A549 (cell line): ENCODE data around the gene SLC26A1. TPM values are rescaled to one million over a fixed set of nuclear protein-coding genes. Genes with fewer than 3 reads are reported as not detected.

ENCODE experiments used
- ATAC-seq, 2 experiments: fragments of 200-7000 bp in 1 of 2; fragments of >200 bp in 1 of 2; cut with Nextera tagmentation in 1 of 2; cut with Tn5 transposase in 1 of 2; 3 replicates each; pipeline versions ENCODE4 v1.8.0 to v1.9.1; 2018 to 2020; ENCODE audit warnings: mild to moderate bottlenecking in 1 of 2, moderate library complexity in 1 of 2
- CTCF ChIA-PET: fragments of 300-600 bp; sonication (Branson Sonifier 250); formaldehyde crosslinking; extraction: SDS; loops from one replicate; lab custom pipeline; 2021; ENCODE audit warnings: antibody characterized with exemption, inconsistent platforms; lab: Yijun Ruan, JAX
- POLR2A ChIA-PET: fragments of 350-600 bp; formaldehyde crosslinking; extraction: SDS; loops from one replicate; lab custom pipeline; 2021; ENCODE audit warnings: antibody characterized with exemption, inconsistent platforms; lab: Yijun Ruan, JAX
- DNase-seq, 2 experiments: peaks; one replicate each; pipeline versions ENCODE4 v3.0.0 to v3.0.0-alpha.2; 2011 to 2016; ENCODE audit warnings: low read depth in 1 of 2, low spot score in 1 of 2
- FAIRE-seq: peaks from 2 replicates; lab custom pipeline; 2011; peaks lifted over from hg19 to GRCh38; lab: Jason Lieb, UNC
- H3K27ac ChIP-seq, 2 experiments: fragments of >200 bp; sonication (Bioruptor Twin); formaldehyde crosslinking; 3 replicates each; pipeline ENCODE4 v1.5.1; 2016 to 2017
- H3K4me1 ChIP-seq: fragments of >200 bp; sonication (Bioruptor Twin); formaldehyde crosslinking; 3 replicates; pipeline ENCODE4 v1.6.1; 2016
- H3K4me2 ChIP-seq: fragments of >200 bp; sonication (Bioruptor Twin); formaldehyde crosslinking; 3 replicates; pipeline ENCODE4 v1.6.1; 2016
- H3K4me3 ChIP-seq: fragments of >200 bp; sonication (Bioruptor Twin); formaldehyde crosslinking; 3 replicates; pipeline ENCODE4 v1.5.1; 2016
- H3K9me3 ChIP-seq: fragments of >200 bp; sonication (Bioruptor Twin); formaldehyde crosslinking; 3 replicates; pipeline ENCODE4 v1.6.1; 2016
- BCL3 ChIP-seq: fragments of >200 bp; sonication (Bioruptor Twin); formaldehyde crosslinking; IDR thresholded peaks from 3 replicates; pipeline ENCODE4 v1.6.1; 2016
- CBX2 ChIP-seq: fragments of 200-600 bp; sonication (generic); IDR thresholded peaks from 2 replicates; pipeline ENCODE4 v1.6.1; 2016; ENCODE audit warnings: low read depth, mild to moderate bottlenecking, borderline replicate concordance
- ESRRA ChIP-seq: fragments of 150-350 bp; IDR thresholded peaks from 2 replicates; pipeline ENCODE4 v1.6.1; 2014; ENCODE audit warnings: mild to moderate bottlenecking, low read length, borderline replicate concordance
- HES2 ChIP-seq: fragments of >200 bp; sonication (Bioruptor Twin); formaldehyde crosslinking; IDR thresholded peaks from 2 replicates; pipeline ENCODE4 v1.6.1; 2016
- HEYL ChIP-seq: fragments of 250-450 bp; sonication (Bioruptor Pico); IDR thresholded peaks from 2 replicates; pipeline ENCODE4 v1.8.0; 2021; ENCODE audit warnings: mild to moderate bottlenecking, moderate library complexity
- HMGXB4 ChIP-seq: fragments of 250-450 bp; sonication (Bioruptor Pico); IDR thresholded peaks from 2 replicates; pipeline ENCODE4 v1.5.0; 2021; ENCODE audit warnings: mild to moderate bottlenecking, moderate library complexity, borderline replicate concordance
- HOXB13 ChIP-seq: fragments of 250-450 bp; sonication (Bioruptor Pico); IDR thresholded peaks from 2 replicates; pipeline ENCODE4 v1.5.0; 2020; ENCODE audit warnings: low read depth, mild to moderate bottlenecking, moderate library complexity
- HOXB5 ChIP-seq: fragments of 250-450 bp; sonication (Bioruptor Pico); IDR thresholded peaks from 2 replicates; pipeline ENCODE4 v1.5.0; 2020; ENCODE audit warnings: mild to moderate bottlenecking, moderate library complexity
- JUN ChIP-seq, 2 experiments: fragments of >200 bp; sonication (Bioruptor Twin); formaldehyde crosslinking; IDR thresholded peaks; 2 replicates in 1 of 2; 3 replicates in 1 of 2; pipeline ENCODE4 v1.6.1; 2016 to 2017
- JUNB ChIP-seq: fragments of >200 bp; sonication (Bioruptor Twin); formaldehyde crosslinking; IDR thresholded peaks from 2 replicates; pipeline ENCODE4 v1.6.1; 2016
- KDM5A ChIP-seq: fragments of 200-600 bp; sonication (generic); IDR thresholded peaks from 2 replicates; pipeline ENCODE4 v1.6.1; 2016; ENCODE audit warnings: antibody characterized with exemption, mild to moderate bottlenecking
- MYC ChIP-seq: IDR thresholded peaks from 2 replicates; pipeline ENCODE4 v1.6.1; 2012; ENCODE audit warnings: mild to moderate bottlenecking, inconsistent platforms, low read length, improper control_type of control experiment, borderline replicate concordance
- NR3C1 ChIP-seq: fragments of >200 bp; sonication (Bioruptor Twin); formaldehyde crosslinking; IDR thresholded peaks from 3 replicates; pipeline ENCODE4 v1.6.1; 2017
- PBX3 ChIP-seq: IDR thresholded peaks from 2 replicates; pipeline ENCODE4 v1.6.1; 2012
- POLR2A ChIP-seq: IDR thresholded peaks from 2 replicates; pipeline ENCODE4 v1.6.1; 2012; ENCODE audit warnings: mild to moderate bottlenecking, low read length
- POLR2AphosphoS2 ChIP-seq: conservative IDR thresholded peaks from 2 replicates; pipeline ENCODE4 v1.6.1; 2012; ENCODE audit warnings: low read length, improper control_type of control experiment, inconsistent platforms
- RARB ChIP-seq: fragments of 250-450 bp; sonication (Bioruptor Pico); IDR thresholded peaks from 2 replicates; pipeline ENCODE4 v1.8.0; 2021; ENCODE audit warnings: mild to moderate bottlenecking, moderate library complexity
- RCOR1 ChIP-seq: fragments of 150-350 bp; IDR thresholded peaks from 2 replicates; pipeline ENCODE4 v1.6.1; 2014; ENCODE audit warnings: antibody characterized with exemption, low read length, low read depth
- SMC3 ChIP-seq: fragments of >200 bp; sonication (Bioruptor Twin); formaldehyde crosslinking; IDR thresholded peaks from 3 replicates; pipeline ENCODE4 v1.6.1; 2018; ENCODE audit warnings: inconsistent platforms
- SREBF2 ChIP-seq: fragments of 450-650 bp; IDR thresholded peaks from 2 replicates; pipeline ENCODE4 v1.6.1; 2014; ENCODE audit warnings: mild to moderate bottlenecking, moderate library complexity
- ZSCAN20 ChIP-seq: fragments of 250-450 bp; sonication (Bioruptor Pico); IDR thresholded peaks from 2 replicates; pipeline ENCODE4 v1.8.0; 2022; ENCODE audit warnings: mild to moderate bottlenecking, moderate library complexity
- WGBS: methylation state at CpG from one replicate; pipeline ENCODE4 v1.1.6; 2017; ENCODE audit errors: missing lambda C conversion rate; 5-methylcytosine and 5-hydroxymethylcytosine counted together
- polyA plus RNA-seq, 4 experiments: library from polyadenylated mRNA; depleted of rRNA in 3 of 4; stranded (reverse); fragments of >200 nt; fragmentation: RNase III in 1 of 4; extraction: RNeasy Plus Mini Kit Qiagen cat#74134 plus additional on column Dnase treatment in 1 of 4; gene quantifications; 2 replicates in 3 of 4; 3 replicates in 1 of 4; pipeline ENCODE4 v1.2.3, GENCODE V29; 2011 to 2017

Gene SLC26A1
- polyA plus RNA-seq, 2 of the 4 experiments (the other 2 are of a cell fraction): 0.23 to 0.61 TPM

GRCh38 chr4:1019729-1020470 lies 26.7 kb upstream of the SLC26A1 start:
- ATAC-seq (peak in 1 of 2 experiments; percentile 36; a peak in 3 of 6 replicates), DNase-seq (no peak), FAIRE-seq (no peak)
- TF ChIP-seq HOXB13 (CRISPR knock-in tag) (no peak), RARB (CRISPR knock-in tag) (no peak), KDM5A (no peak), POLR2A (no peak), ZSCAN20 (no peak)
- ChIA-PET CTCF (no interaction called here), POLR2A (no interaction called here)
- H3K27ac ChIP-seq: no peak overlapping the region
- no peak overlapping the region for H3K4me3 ChIP-seq
- H3K9me3 ChIP-seq: no peaks in the 10 kb centered on the region
- WGBS: 83% methylated on average over 6 of the region's 23 CpGs
- H3K4me1 ChIP-seq: no peaks in the 10 kb centered on the region
- no peak overlapping the region for H3K4me2 ChIP-seq

- H3K4me2 ChIP-seq: no peak overlapping the region
- no peaks in the 10 kb centered on the region for H3K9me3 ChIP-seq
- WGBS: 73% methylated on average over 3 of the region's 9 CpGs
- ChIA-PET POLR2A (no interaction called here), CTCF (no interaction called here)
- no peak for DNase-seq
- no peak overlapping the region for H3K4me3 ChIP-seq
- peak in 1 of 2 experiments; percentile 8; a peak in 1 of 6 replicates for ATAC-seq
- FAIRE-seq: no peak
- no peak overlapping the region for H3K27ac ChIP-seq
- no peak for TF ChIP-seq POLR2A
- TF ChIP-seq HOXB5: no peak
- TF ChIP-seq HMGXB4: no peak
- TF ChIP-seq POLR2AphosphoS2: no peak
- no peak for TF ChIP-seq PBX3
- TF ChIP-seq BCL3: no peak
- no peak for TF ChIP-seq ESRRA
- no peak for TF ChIP-seq HEYL (CRISPR knock-in tag)
- TF ChIP-seq JUN (IDR thresholded peaks at IDR 0.05): no peak
- TF ChIP-seq MYC: no peak
- TF ChIP-seq RCOR1: no peak
- no peak for TF ChIP-seq NR3C1
- no peak for TF ChIP-seq SMC3
- no peak for TF ChIP-seq CBX2
- TF ChIP-seq HES2: no peak
- TF ChIP-seq RARB (CRISPR knock-in tag): no peak
- TF ChIP-seq JUNB: no peak
- TF ChIP-seq SREBF2: no peak
- no peaks in the 10 kb centered on the region for H3K4me1 ChIP-seq
Measured at GRCh38 chr4:1019320-1019719, 26.1 kb upstream of the SLC26A1 start.
